HEK293T (cell line): Measurements from ENCODE around the gene PLXNB1.

Experiments
- ELF4 ChIP-seq: fragments of 450-650 bp; IDR thresholded peaks from 2 replicates; pipeline ENCODE4 v1.6.1; 2017; ENCODE audit warnings: antibody characterized with exemption
- FOXM1 ChIP-seq: fragments of 450-650 bp; IDR thresholded peaks from 2 replicates; pipeline ENCODE4 v1.6.1; 2017; ENCODE audit warnings: mild to moderate bottlenecking, borderline replicate concordance

DNA sequence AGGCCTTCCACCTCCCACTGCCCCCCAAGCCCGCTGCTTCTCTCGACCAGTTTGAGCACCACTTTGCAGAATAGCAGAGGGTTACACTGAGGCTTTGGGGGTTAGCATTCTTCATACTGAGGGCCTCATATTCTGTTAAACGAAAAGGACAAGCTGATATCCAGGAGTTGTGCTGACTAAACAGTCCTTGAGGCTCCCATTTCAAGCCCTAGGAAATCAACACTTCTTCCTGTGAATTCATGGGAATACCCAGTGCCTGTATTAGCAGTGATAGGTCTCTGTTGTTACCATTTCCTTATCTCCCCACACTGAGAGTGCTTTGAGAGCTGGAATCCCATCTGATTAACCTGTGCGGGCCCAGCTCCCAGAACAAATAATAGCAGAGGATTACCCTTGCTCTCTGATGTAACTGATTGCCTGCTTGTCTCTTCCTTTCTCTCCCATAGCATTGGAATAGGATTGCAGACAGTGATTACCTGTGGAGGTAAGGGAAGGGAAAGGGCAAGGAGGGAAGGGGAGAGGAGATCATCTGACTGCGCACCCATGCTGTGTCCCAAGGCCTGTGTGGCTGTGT lies 56.9 kb downstream of the PLXNB1 start:
- TF ChIP-seq FOXM1, result no peak
- no peak for TF ChIP-seq ELF4
